NK-92 treated with Interleukin-12 subunit alpha and Interleukin-12 subunit beta, amount 100 ng/mL, for 24 hours (cell line): ENCODE measurements around the gene SMG7.

Experiments
- DNase-seq: peaks from one replicate; lab custom pipeline; 2025; lab: John Stamatoyannopoulos, UW

SMG7 gene

GRCh38 chr1:183515002-183515689 lies 42.8 kb downstream of the SMG7 start:
- DNase-seq = no peak

GRCh38 chr1:183516725-183517124 lies 44.4 kb downstream of the SMG7 start:
- DNase-seq = no peak

GRCh38 chr1:183517401-183517800 lies 45.1 kb downstream of the SMG7 start:
- DNase-seq = no peak

- no peak for DNase-seq
These were observed 48.1 kb downstream of the SMG7 start for GRCh38 chr1:183520379-183520778.

GRCh38 chr1:183522104-183522503 lies 49.8 kb downstream of the SMG7 start:
- no peak for DNase-seq

GRCh38 chr1:183528577-183528976 lies 56.3 kb downstream of the SMG7 start:
- no peak for DNase-seq

GRCh38 chr1:183533617-183534174 lies 61.4 kb downstream of the SMG7 start:
- DNase-seq = no peak

GRCh38 chr1:183537405-183537804 lies 65.1 kb downstream of the SMG7 start:
- no peak for DNase-seq

- DNase-seq = no peak
These were observed 71.4 kb downstream of the SMG7 start for GRCh38 chr1:183543619-183544204.

GRCh38 chr1:183544598-183545297 lies 72.4 kb downstream of the SMG7 start:
- DNase-seq = no peak

GRCh38 chr1:183546427-183546826 lies 74.1 kb downstream of the SMG7 start:
- DNase-seq = no peak

- DNase-seq = no peak
These were observed 75.8 kb downstream of the SMG7 start for GRCh38 chr1:183548116-183548515.

- DNase-seq = no peak
These were observed 78.6 kb downstream of the SMG7 start for GRCh38 chr1:183550915-183551314.

- DNase-seq = no peak
These were observed 79.6 kb downstream of the SMG7 start for GRCh38 chr1:183551924-183552323.

- no peak for DNase-seq
These were observed 80.1 kb downstream of the SMG7 start for GRCh38 chr1:183552441-183552840.

GRCh38 chr1:183552891-183553290 lies 80.6 kb downstream of the SMG7 start:
- DNase-seq = no peak

- no peak for DNase-seq
These were observed 81.0 kb downstream of the SMG7 start for GRCh38 chr1:183553331-183553730.

GRCh38 chr1:183553764-183554163 lies 81.5 kb downstream of the SMG7 start:
- DNase-seq = no peak

GRCh38 chr1:183554577-183554976 lies 82.3 kb downstream of the SMG7 start:
- no peak for DNase-seq

- DNase-seq = no peak
These were observed 86.8 kb downstream of the SMG7 start for GRCh38 chr1:183559061-183559460.

GRCh38 chr1:183562701-183563100 lies 90.4 kb downstream of the SMG7 start:
- no peak for DNase-seq

GRCh38 chr1:183565261-183565660 lies 93.0 kb downstream of the SMG7 start:
- no peak for DNase-seq

GRCh38 chr1:183566026-183566425 lies 93.7 kb downstream of the SMG7 start:
- no peak for DNase-seq
